NCI-H2029 (cell line): ENCODE results near the gene MCM10.
"Not testable (repeated sequence)": the region's sequence is repeated elsewhere in the genome, so short reads cannot be mapped to it uniquely, and the experiment has no call there.

Experiments used
- DNase-seq: peaks from one replicate; lab custom pipeline; 2025; lab: John Stamatoyannopoulos, UW

Gene MCM10

GRCh38 chr10:13221572-13221971 is 60.2 kb downstream of the MCM10 start:
- no peak for DNase-seq

GRCh38 chr10:13222151-13222550 is 60.8 kb downstream of the MCM10 start:
- DNase-seq: no peak

- no peak for DNase-seq
Observed at GRCh38 chr10:13222566-13222965, 61.2 kb downstream of the MCM10 start.

GRCh38 chr10:13223241-13223640 is 61.9 kb downstream of the MCM10 start:
- DNase-seq: no peak

- DNase-seq: no peak
Observed at GRCh38 chr10:13224210-13224995, 63.0 kb downstream of the MCM10 start.

GRCh38 chr10:13225601-13226000 is 64.2 kb downstream of the MCM10 start:
- no peak for DNase-seq

GRCh38 chr10:13227031-13227430 is 65.7 kb downstream of the MCM10 start:
- no peak for DNase-seq

- DNase-seq: no peak
Observed at GRCh38 chr10:13231190-13231589, 69.8 kb downstream of the MCM10 start.

- no peak for DNase-seq
Observed at GRCh38 chr10:13231808-13232207, 70.5 kb downstream of the MCM10 start.

- DNase-seq: no peak
Observed at GRCh38 chr10:13233358-13233757, 72.0 kb downstream of the MCM10 start.

GRCh38 chr10:13234172-13234571 is 72.8 kb downstream of the MCM10 start, which contains the start of gene UCMA:
Gene UCMA, minus strand, starts transcription at chr10:13234374. Its CDS starts 116 bp downstream, at chr10:13234258.
- no peak for DNase-seq

GRCh38 chr10:13234736-13235135 is 73.4 kb downstream of the MCM10 start:
- DNase-seq: not testable (repeated sequence)

- no peak for DNase-seq
Observed at GRCh38 chr10:13236638-13237037, 75.3 kb downstream of the MCM10 start.

- DNase-seq: no peak
Observed at GRCh38 chr10:13238271-13239077, 77.1 kb downstream of the MCM10 start.

GRCh38 chr10:13239923-13240322 is 78.6 kb downstream of the MCM10 start:
- no peak for DNase-seq

GRCh38 chr10:13241613-13242012 is 80.3 kb downstream of the MCM10 start:
- DNase-seq: no peak

GRCh38 chr10:13242260-13242659 is 80.9 kb downstream of the MCM10 start:
- DNase-seq: not testable (repeated sequence)

- no peak for DNase-seq
Observed at GRCh38 chr10:13247246-13247645, 85.9 kb downstream of the MCM10 start.

- DNase-seq: no peak
Observed at GRCh38 chr10:13247784-13248183, 86.4 kb downstream of the MCM10 start.

GRCh38 chr10:13253726-13254125 is 92.4 kb downstream of the MCM10 start:
- DNase-seq: no peak

- no peak for DNase-seq
Observed at GRCh38 chr10:13256627-13257026, 95.3 kb downstream of the MCM10 start.

GRCh38 chr10:13257621-13258140 is 96.3 kb downstream of the MCM10 start:
- no peak for DNase-seq
